ENCODE data around the gene CLDN5. TPM values are rescaled to one million over a fixed set of nuclear protein-coding genes. Genes with fewer than 3 reads are reported as not detected.

Gene CLDN5
- total RNA-seq, 1 donor from 2014 or later = 228 TPM

DNA sequence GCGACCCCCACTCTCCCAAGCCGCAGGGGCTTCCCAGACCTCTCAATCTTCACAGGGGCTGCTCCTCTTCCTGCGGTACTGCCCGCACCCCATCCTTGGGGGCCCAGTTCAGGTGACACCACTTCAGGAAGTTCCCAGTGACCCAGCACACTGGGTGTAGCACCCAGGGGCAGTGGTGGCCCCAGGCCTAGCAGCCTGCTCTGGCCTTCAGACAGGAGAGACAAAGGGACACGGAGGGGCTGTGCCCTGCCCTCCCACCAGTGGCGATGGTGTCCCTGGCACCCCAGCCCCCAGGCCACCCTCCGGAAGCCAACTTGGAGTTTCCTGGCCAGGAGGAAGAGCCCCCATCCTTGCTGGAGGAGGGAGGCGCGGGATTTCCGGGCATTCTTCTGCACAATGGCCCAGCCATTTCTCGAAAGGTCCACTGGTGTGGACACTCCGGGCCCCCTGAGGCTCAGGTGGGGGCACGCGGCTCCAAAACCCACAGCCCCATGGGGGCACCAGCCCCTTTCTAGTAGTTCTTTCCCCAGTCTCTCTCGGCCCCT, 978 bp upstream of the CLDN5 start:
- no peak for DNase-seq (ENCODE audit: extremely low spot score in 2 of 2)
- no peaks in the 10 kb centered on the region for H3K27me3 ChIP-seq
- no peak for TF ChIP-seq POLR2AphosphoS5 (IDR thresholded peaks at IDR 0.05; ENCODE audit: insufficient read depth in 1 of 2, low read depth in 1 of 2)
- TF ChIP-seq, protein P1, sequence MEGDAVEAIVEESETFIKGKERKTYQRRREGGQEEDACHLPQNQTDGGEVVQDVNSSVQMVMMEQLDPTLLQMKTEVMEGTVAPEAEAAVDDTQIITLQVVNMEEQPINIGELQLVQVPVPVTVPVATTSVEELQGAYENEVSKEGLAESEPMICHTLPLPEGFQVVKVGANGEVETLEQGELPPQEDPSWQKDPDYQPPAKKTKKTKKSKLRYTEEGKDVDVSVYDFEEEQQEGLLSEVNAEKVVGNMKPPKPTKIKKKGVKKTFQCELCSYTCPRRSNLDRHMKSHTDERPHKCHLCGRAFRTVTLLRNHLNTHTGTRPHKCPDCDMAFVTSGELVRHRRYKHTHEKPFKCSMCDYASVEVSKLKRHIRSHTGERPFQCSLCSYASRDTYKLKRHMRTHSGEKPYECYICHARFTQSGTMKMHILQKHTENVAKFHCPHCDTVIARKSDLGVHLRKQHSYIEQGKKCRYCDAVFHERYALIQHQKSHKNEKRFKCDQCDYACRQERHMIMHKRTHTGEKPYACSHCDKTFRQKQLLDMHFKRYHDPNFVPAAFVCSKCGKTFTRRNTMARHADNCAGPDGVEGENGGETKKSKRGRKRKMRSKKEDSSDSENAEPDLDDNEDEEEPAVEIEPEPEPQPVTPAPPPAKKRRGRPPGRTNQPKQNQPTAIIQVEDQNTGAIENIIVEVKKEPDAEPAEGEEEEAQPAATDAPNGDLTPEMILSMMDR (IDR thresholded peaks at IDR 0.05) = no peak
- TF ChIP-seq POLR2A (IDR thresholded peaks at IDR 0.05) = no peak

DNA sequence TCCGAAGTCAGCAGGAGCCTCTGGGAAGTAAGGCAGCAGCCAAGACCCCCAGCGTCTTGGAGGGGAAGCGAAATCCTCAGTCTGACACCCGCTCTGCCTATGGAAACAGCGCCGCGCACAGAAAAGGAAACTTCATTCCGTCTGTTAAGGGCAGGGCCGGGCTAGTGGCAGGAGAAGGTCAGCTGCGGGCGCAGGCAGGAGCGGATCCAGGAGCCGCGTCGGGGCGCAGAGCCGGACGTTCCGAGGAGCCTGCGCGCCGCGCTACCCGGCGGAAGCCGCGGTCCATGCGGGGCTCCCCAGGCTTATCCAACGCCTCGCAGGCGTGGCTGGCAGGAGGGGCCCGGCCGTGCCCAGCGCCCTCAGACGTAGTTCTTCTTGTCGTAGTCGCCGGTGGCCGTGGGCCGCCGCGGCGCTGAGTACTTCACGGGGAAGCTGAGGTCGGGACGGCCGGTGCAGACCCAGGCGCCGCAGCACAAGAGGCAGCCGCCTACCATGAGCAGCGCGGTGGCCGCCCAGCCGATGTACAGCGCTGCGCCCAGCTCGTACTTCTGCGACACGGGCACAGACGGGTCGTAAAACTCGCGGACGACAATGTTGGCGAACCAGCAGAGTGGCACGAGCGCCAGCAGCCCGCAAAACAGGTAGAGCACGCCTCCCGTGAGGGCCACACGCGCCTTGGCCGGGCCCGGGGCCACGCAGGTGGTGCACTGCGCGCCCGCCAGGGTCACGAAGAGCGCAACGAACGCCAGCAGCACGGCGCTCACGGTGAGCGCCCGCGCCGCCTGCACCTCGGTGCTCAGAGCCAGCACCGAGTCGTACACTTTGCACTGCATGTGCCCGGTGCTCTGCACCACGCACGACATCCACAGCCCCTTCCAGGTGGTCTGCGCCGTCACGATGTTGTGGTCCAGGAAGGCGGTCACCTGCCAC, 705 bp downstream of the CLDN5 start:
- Histone ChIP-seq H3K36me3 (no peaks in the 10 kb centered on the region), H3K27ac (peak overlapping the region; percentile 68), H3K27me3 (no peaks in the 10 kb centered on the region), H3K4me3 (peak overlapping the region; percentile 38 to 44), H3K9me3 (no peaks in the 10 kb centered on the region), H3K4me1 (peaks cover 20% of the 10 kb centered on the region)
- intact Hi-C loops (cut with DNase I) = no loop called here
- TF ChIP-seq, protein P1 (IDR thresholded peaks at IDR 0.05) = no peak
- TF ChIP-seq POLR2AphosphoS5 (IDR thresholded peaks at IDR 0.05; ENCODE audit: insufficient read depth in 1 of 2, low read depth in 1 of 2) = no peak
- no peak for TF ChIP-seq POLR2A (IDR thresholded peaks at IDR 0.05)
- DNase-seq (ENCODE audit: extremely low spot score in 2 of 2) = no peak

More for the DNA sequence above, 978 bp upstream of the CLDN5 start:
- intact Hi-C loops (cut with DNase I) = no loop called here
- no peaks in the 10 kb centered on the region for H3K36me3 ChIP-seq
- H3K27ac ChIP-seq = peak overlapping the region; percentile 48
- H3K9me3 ChIP-seq = no peaks in the 10 kb centered on the region
- H3K4me3 ChIP-seq = peak overlapping the region; percentile 38 to 44
- H3K4me1 ChIP-seq = peaks cover 20% of the 10 kb centered on the region

DNA sequence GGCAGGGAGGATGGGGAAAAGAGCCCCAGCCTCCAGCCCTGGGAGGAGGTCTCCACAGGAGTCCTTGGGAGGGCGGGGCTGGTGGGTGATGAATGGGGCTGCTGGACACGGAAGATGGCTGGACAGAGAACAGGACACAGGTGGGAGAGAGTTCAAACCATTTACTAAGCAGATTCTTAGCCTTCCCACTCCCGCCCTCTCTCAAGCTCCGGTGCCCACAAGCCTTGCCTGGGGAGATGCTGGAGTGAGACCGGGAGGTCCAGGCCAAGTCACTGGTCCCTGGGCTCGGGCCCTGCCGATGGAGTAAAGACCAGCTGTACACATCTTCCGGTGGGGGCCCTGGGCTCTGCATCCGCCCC, 1.4 kb downstream of the CLDN5 start:
- Histone ChIP-seq H3K27me3 (no peaks in the 10 kb centered on the region), H3K9me3 (no peaks in the 10 kb centered on the region), H3K36me3 (no peaks in the 10 kb centered on the region), H3K27ac (peak overlapping the region; percentile 68), H3K4me1 (peaks cover 20% of the 10 kb centered on the region), H3K4me3 (peak overlapping the region; percentile 38 to 44)
- TF ChIP-seq, protein P1 (IDR thresholded peaks at IDR 0.05) = no peak
- TF ChIP-seq POLR2AphosphoS5 (IDR thresholded peaks at IDR 0.05; ENCODE audit: insufficient read depth in 1 of 2, low read depth in 1 of 2) (no peak), POLR2A (IDR thresholded peaks at IDR 0.05) (no peak)
- DNase-seq (ENCODE audit: extremely low spot score in 2 of 2) = no peak
- intact Hi-C loops (cut with DNase I) = no loop called here

DNA sequence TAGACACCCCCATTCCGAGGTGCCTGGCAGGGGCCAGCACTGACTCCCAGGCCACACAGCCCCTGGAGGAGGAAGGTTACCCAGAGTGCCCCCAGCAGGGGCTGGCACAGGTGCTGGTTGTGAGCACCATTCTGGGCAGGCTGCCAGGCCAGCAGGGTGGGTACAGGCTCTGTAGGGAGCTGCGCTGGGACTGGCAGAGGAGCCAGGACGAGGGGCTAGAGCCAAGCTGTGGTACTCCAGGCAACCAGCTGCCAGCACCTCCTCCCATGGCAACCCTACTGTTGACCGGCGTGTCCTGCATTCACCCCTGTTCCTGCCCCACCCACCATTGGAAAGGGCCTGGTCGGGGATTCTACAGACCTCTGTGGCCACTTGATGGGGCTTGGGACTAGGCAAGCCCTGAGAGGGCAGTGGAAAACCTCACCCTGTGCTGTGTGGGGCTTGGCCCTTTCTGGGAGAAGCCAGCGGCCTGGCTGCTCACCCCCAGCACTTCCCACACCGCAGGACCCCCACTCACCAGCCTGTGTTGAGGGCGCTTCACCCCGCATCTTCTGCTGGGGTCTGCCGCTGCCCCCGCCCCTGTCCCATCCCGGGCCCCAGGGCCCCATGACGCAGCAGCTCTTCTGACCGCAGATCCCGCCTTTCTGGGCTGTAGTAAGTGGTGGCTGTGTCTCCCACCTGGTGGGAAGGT, 1.9 kb downstream of the CLDN5 start:
- Histone ChIP-seq H3K27me3 (no peaks in the 10 kb centered on the region), H3K9me3 (no peaks in the 10 kb centered on the region), H3K4me1 (peaks cover 20% of the 10 kb centered on the region), H3K27ac (peak overlapping the region; percentile 68), H3K36me3 (no peaks in the 10 kb centered on the region), H3K4me3 (peak overlapping the region; percentile 38 to 44)
- TF ChIP-seq POLR2AphosphoS5 (IDR thresholded peaks at IDR 0.05; ENCODE audit: insufficient read depth in 1 of 2, low read depth in 1 of 2) (no peak), POLR2A (IDR thresholded peaks at IDR 0.05) (no peak)
- TF ChIP-seq, protein P1 (IDR thresholded peaks at IDR 0.05) = no peak
- intact Hi-C loops (cut with DNase I) = no loop called here
- DNase-seq (ENCODE audit: extremely low spot score in 2 of 2) = peak in 1 of 2 donors; percentile 71
